H9 (cell line): ENCODE measurements around the gene UCP3. TPM values are rescaled to one million over a fixed set of nuclear protein-coding genes. Genes with fewer than 3 reads are reported as not detected.

ENCODE experiments used
- DNase-seq: peaks from one replicate; pipeline ENCODE4 v3.0.0-alpha.2; 2017
- H2AFZ ChIP-seq: one replicate; pipeline ENCODE4 v1.6.1; 2013; ENCODE audit warnings: mild to moderate bottlenecking, low read length, control low read depth, moderate library complexity
- H2AK5ac ChIP-seq: 2 replicates; pipeline ENCODE4 v1.6.1; 2013; ENCODE audit warnings: low read length, control low read depth, mixed read lengths; ENCODE audit not compliant: insufficient read length
- H2BK120ac ChIP-seq: one replicate; pipeline ENCODE4 v1.6.1; 2013; ENCODE audit warnings: low read depth, mild to moderate bottlenecking, low read length, control low read depth, inconsistent platforms; ENCODE audit not compliant: poor library complexity, severe bottlenecking
- H2BK12ac ChIP-seq: 2 replicates; pipeline ENCODE4 v1.6.1; 2013; ENCODE audit warnings: low read length, control low read depth, mixed read lengths, low read depth; ENCODE audit not compliant: insufficient read length
- H2BK15ac ChIP-seq: 2 replicates; pipeline ENCODE4 v1.6.1; 2013; ENCODE audit warnings: low read depth, low read length, control low read depth
- H2BK20ac ChIP-seq: one replicate; pipeline ENCODE4 v1.6.1; 2013; ENCODE audit warnings: low read depth, mild to moderate bottlenecking, low read length, control low read depth, inconsistent platforms; ENCODE audit not compliant: poor library complexity, severe bottlenecking
- H2BK5ac ChIP-seq: 2 replicates; pipeline ENCODE4 v1.6.1; 2013; ENCODE audit warnings: low read length, control low read depth, mixed read lengths; ENCODE audit not compliant: insufficient read length
- H3K14ac ChIP-seq: 2 replicates; pipeline ENCODE4 v1.6.1; 2013; ENCODE audit warnings: low read length, control low read depth; ENCODE audit not compliant: insufficient read depth
- H3K18ac ChIP-seq: 2 replicates; pipeline ENCODE4 v1.6.1; 2013; ENCODE audit warnings: low read depth, mild to moderate bottlenecking, mixed read lengths, low read length, control low read depth; ENCODE audit not compliant: insufficient read length
- H3K23ac ChIP-seq: 2 replicates; pipeline ENCODE4 v1.6.1; 2013; ENCODE audit warnings: low read length, control low read depth, mixed read lengths, low read depth; ENCODE audit not compliant: insufficient read length
- H3K23me2 ChIP-seq: 2 replicates; pipeline ENCODE4 v1.6.1; 2013; ENCODE audit warnings: low read depth, mild to moderate bottlenecking, mixed read lengths, low read length, control low read depth; ENCODE audit not compliant: insufficient read length, poor library complexity, severe bottlenecking
- H3K27ac ChIP-seq: 2 replicates; pipeline ENCODE4 v1.5.1; 2013; ENCODE audit warnings: low read length, control low read depth, mixed read lengths, low read depth; ENCODE audit not compliant: insufficient read length
- H3K27me3 ChIP-seq: 2 replicates; pipeline ENCODE4 v1.6.1; 2013; ENCODE audit warnings: low read length, control low read depth, inconsistent platforms; ENCODE audit not compliant: insufficient read depth
- H3K4ac ChIP-seq: 2 replicates; pipeline ENCODE4 v1.6.1; 2013; ENCODE audit warnings: low read depth, mild to moderate bottlenecking, control low read depth, inconsistent platforms, low read length, moderate library complexity
- H3K4me1 ChIP-seq: 2 replicates; pipeline ENCODE4 v1.6.1; 2013; ENCODE audit warnings: low read length, control low read depth, inconsistent platforms; ENCODE audit not compliant: insufficient read depth
- H3K4me2 ChIP-seq: 2 replicates; pipeline ENCODE4 v1.6.1; 2013; ENCODE audit warnings: low read length, control low read depth, mixed read lengths; ENCODE audit not compliant: insufficient read length, insufficient read depth
- H3K56ac ChIP-seq: 2 replicates; pipeline ENCODE4 v1.6.1; 2013; ENCODE audit warnings: low read depth, mild to moderate bottlenecking, mixed read lengths, low read length, control low read depth; ENCODE audit not compliant: insufficient read length
- H3K79me1 ChIP-seq: 2 replicates; pipeline ENCODE4 v1.6.1; 2013; ENCODE audit warnings: low read depth, mild to moderate bottlenecking, moderate library complexity, low read length, control low read depth, inconsistent platforms; ENCODE audit not compliant: insufficient read depth, poor library complexity, severe bottlenecking
- H3K79me2 ChIP-seq: 2 replicates; pipeline ENCODE4 v1.6.1; 2013; ENCODE audit warnings: low read length, control low read depth, inconsistent platforms; ENCODE audit not compliant: insufficient read depth
- H3K9ac ChIP-seq: 2 replicates; pipeline ENCODE4 v1.6.1; 2013; ENCODE audit warnings: low read length, control low read depth, mixed read lengths; ENCODE audit not compliant: insufficient read length; ENCODE audit errors: extremely low read depth
- H3K9me3 ChIP-seq: one replicate; pipeline ENCODE4 v1.6.1; 2013; ENCODE audit warnings: low read depth, low read length, inconsistent platforms; ENCODE audit not compliant: control insufficient read depth
- H3T11ph ChIP-seq: one replicate; pipeline ENCODE4 v1.6.1; 2013; ENCODE audit warnings: mild to moderate bottlenecking, low read length, control low read depth, inconsistent platforms
- H4K20me1 ChIP-seq: one replicate; pipeline ENCODE4 v1.6.1; 2013; ENCODE audit not compliant: control insufficient read depth, insufficient read length, insufficient read depth
- H4K5ac ChIP-seq: 2 replicates; pipeline ENCODE4 v1.6.1; 2013; ENCODE audit warnings: low read depth, mild to moderate bottlenecking, mixed read lengths, low read length, control low read depth; ENCODE audit not compliant: insufficient read length
- H4K8ac ChIP-seq: replicated peaks from 2 replicates; pipeline ENCODE4 v1.6.1; 2013; ENCODE audit warnings: low read length, control low read depth, mixed read lengths, low read depth; ENCODE audit not compliant: insufficient read length
- H4K91ac ChIP-seq: 2 replicates; pipeline ENCODE4 v1.6.1; 2013; ENCODE audit warnings: low read depth, mild to moderate bottlenecking, moderate library complexity, mixed read lengths, low read length, control low read depth; ENCODE audit not compliant: insufficient read length
- H3K27ac Mint-ChIP-seq, 3 experiments: 2 replicates in 2 of 3; 3 replicates in 1 of 3; pipeline ENCODE4 v1.8.0; 2020 to 2021; ENCODE audit warnings: mixed read lengths in 3 of 3, mild to moderate bottlenecking in 1 of 3, moderate library complexity in 1 of 3
- H3K27me3 Mint-ChIP-seq: 2 replicates; pipeline ENCODE4 v1.8.0; 2021; ENCODE audit warnings: low read depth, mild to moderate bottlenecking, moderate library complexity, mixed read lengths
- H3K36me3 Mint-ChIP-seq, 3 experiments: 2 replicates in 2 of 3; 3 replicates in 1 of 3; pipeline ENCODE4 v1.8.0; 2020 to 2021; ENCODE audit warnings: low read depth in 3 of 3, mixed read lengths in 3 of 3; ENCODE audit not compliant: insufficient read depth in 1 of 3
- H3K4me1 Mint-ChIP-seq, 2 experiments: 2 replicates each; pipeline ENCODE4 v1.8.0; 2020; ENCODE audit warnings: mixed read lengths in 2 of 2
- H3K4me3 Mint-ChIP-seq, 2 experiments: 2 replicates in 1 of 2; 3 replicates in 1 of 2; pipeline ENCODE4 v1.8.0; 2020 to 2021; ENCODE audit warnings: mild to moderate bottlenecking in 2 of 2, mixed read lengths in 2 of 2, moderate library complexity in 1 of 2
- H3K9me3 Mint-ChIP-seq, 2 experiments: 2 replicates in 1 of 2; 3 replicates in 1 of 2; pipeline ENCODE4 v1.8.0; 2020; ENCODE audit warnings: mild to moderate bottlenecking in 2 of 2, mixed read lengths in 2 of 2, moderate library complexity in 1 of 2
- WGBS: extraction: QIAGEN DNeasy Blood & Tissue Kit; methylation state at CpG from one replicate; pipeline ENCODE4 v1.1.7; 2013; ENCODE audit warnings: missing lambda C conversion rate, low lambda C conversion rate, mixed read lengths; ENCODE audit not compliant: insufficient read length; ENCODE audit errors: extremely low coverage; 5-methylcytosine and 5-hydroxymethylcytosine counted together
- total RNA-seq: library from RNA; stranded (reverse); gene quantifications from 2 replicates; pipeline ENCODE4 v1.2.1, GENCODE V29; 2021
- TF ChIP-seq, protein P1 (sequence below): fragments of 200-600 bp; sonication (generic); conservative IDR thresholded peaks from 3 replicates; pipeline ENCODE4 v1.8.0; 2021; ENCODE audit warnings: antibody characterized with exemption, mild to moderate bottlenecking

Gene UCP3
- total RNA-seq, 1 experiment from 2014 or later = 0.85 TPM

DNA sequence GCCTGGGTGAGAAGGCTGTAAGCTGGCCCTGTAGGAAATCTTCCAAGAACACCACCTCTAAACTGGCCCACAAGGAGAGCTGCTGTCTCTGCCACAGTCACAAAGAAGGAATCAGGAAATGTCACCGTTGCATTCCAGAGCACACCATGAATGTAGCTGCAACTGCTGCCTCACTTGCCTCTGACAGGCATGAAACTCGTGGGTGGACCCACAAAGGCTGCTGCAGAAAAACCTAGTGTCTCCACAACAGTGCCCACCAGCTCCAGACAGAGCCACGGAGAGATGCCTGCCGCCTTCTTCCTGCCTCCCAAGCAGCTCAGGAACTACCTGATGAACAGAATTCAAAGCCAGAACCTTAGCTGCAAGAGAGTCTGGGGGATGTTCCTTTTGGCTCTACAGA is 47.6 kb downstream of the UCP3 start:
- Histone ChIP-seq H3K9me3 (no peaks in the 10 kb centered on the region), H3T11ph (no peak overlapping the region), H4K8ac (no peak overlapping the region), H2BK120ac (no peak overlapping the region), H3K79me1 (no peaks in the 10 kb centered on the region), H3K27ac (no peak overlapping the region), H3K4me2 (no peak overlapping the region), H4K20me1 (no peaks in the 10 kb centered on the region), H3K23me2 (no peaks in the 10 kb centered on the region), H3K4ac (no peak overlapping the region), H2BK5ac (no peak overlapping the region), H3K18ac (no peak overlapping the region), H2AFZ (no peak overlapping the region), H4K91ac (no peak overlapping the region), H2AK5ac (no peak overlapping the region), H3K56ac (no peak overlapping the region), H3K79me2 (no peaks in the 10 kb centered on the region), H2BK20ac (no peak overlapping the region), H3K23ac (no peak overlapping the region), H3K14ac (no peak overlapping the region), H2BK12ac (no peak overlapping the region), H3K27me3 (no peaks in the 10 kb centered on the region), H2BK15ac (no peak overlapping the region), H3K9ac (no peak overlapping the region), H4K5ac (no peak overlapping the region), H3K4me1 (no peaks in the 10 kb centered on the region)
- no peak overlapping the region for H3K4me3 Mint-ChIP-seq
- TF ChIP-seq, protein P1, sequence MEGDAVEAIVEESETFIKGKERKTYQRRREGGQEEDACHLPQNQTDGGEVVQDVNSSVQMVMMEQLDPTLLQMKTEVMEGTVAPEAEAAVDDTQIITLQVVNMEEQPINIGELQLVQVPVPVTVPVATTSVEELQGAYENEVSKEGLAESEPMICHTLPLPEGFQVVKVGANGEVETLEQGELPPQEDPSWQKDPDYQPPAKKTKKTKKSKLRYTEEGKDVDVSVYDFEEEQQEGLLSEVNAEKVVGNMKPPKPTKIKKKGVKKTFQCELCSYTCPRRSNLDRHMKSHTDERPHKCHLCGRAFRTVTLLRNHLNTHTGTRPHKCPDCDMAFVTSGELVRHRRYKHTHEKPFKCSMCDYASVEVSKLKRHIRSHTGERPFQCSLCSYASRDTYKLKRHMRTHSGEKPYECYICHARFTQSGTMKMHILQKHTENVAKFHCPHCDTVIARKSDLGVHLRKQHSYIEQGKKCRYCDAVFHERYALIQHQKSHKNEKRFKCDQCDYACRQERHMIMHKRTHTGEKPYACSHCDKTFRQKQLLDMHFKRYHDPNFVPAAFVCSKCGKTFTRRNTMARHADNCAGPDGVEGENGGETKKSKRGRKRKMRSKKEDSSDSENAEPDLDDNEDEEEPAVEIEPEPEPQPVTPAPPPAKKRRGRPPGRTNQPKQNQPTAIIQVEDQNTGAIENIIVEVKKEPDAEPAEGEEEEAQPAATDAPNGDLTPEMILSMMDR = no peak
- peaks cover 0 to 2% of the 10 kb centered on the region in 2 experiments; a peak in 1 of 5 replicates for H3K9me3 Mint-ChIP-seq
- peaks cover 6% of the 10 kb centered on the region; the same call in 1 of the 2 replicates for H3K27me3 Mint-ChIP-seq
- no peaks in the 10 kb centered on the region for H3K36me3 Mint-ChIP-seq
- DNase-seq = no peak
- H3K4me1 Mint-ChIP-seq = peaks cover 6 to 14% of the 10 kb centered on the region in 2 experiments
- no CpG with 5 or more reads among the region's 4 CpGs for WGBS
- no peak overlapping the region for H3K27ac Mint-ChIP-seq
